ENCODE results near the gene TIGIT. TPM values are rescaled to one million over a fixed set of nuclear protein-coding genes. Genes with fewer than 3 reads are reported as not detected.

TIGIT gene
- not detected in 2 replicates for total RNA-seq (2021)
- not detected for Bru-seq, nascent RNA
- not detected for BruChase-seq, experiment 1, labeled RNA remaining after a 2-hour chase
- BruChase-seq, experiment 2, labeled RNA remaining after a 6-hour chase = not detected
- long read RNA-seq = 0 reads

DNA sequence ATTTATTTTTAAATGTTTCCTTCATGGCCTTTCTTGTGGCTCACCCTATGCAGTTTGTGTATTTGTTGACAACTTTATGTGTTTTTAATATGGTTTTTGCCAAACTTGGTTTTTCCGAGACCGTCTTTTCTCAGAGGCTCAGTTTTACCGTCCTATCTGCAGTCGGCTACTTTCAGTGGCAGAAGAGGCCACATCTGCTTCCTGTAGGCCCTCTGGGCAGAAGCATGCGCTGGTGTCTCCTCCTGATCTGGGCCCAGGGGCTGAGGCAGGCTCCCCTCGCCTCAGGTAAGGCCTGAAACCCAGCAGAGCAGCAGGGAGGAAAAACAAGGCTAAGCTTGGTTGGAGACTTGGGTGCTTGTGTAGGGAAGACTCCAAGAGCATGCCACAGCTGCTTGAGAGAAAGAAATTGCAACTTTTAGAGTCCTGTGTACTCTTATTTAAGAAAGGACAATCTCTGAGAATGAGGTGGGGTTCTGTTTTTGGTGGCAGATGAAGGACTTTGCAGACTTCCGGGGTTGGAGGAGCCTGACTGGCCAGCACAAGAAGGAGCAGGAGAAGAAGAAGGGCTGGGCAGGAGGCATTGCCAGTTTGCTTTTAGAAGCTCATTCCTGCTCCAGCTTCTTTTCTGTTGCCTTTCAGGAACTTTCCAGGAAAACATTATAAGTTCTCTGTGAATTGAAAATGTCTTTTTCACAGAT lies at the start of gene TIGIT:
TSS of gene TIGIT (plus strand) at position 191 of the 698 bp plus-strand sequence. CDS start at position 225, 34 bp downstream.
- Histone ChIP-seq H4K20me1 (ENCODE audit: insufficient read depth) (no peaks in the 10 kb centered on the region), H3F3A (ENCODE audit: insufficient read depth, low read depth) (no peaks in the 10 kb centered on the region), H3K27me3 (ENCODE audit: insufficient read depth, low read depth) (no peaks in the 10 kb centered on the region), H3K79me2 (ENCODE audit: low read depth) (no peaks in the 10 kb centered on the region), H3K27ac (no peak within 1 kb of the TSS), H3K4me2 (no peak within 1 kb of the TSS), H3K36me3 (ENCODE audit: low read depth) (no peaks in the 10 kb centered on the region), H2AFZ (no peak within 1 kb of the TSS), H3K4me3 (no peak within 1 kb of the TSS), H3K9me3 (ENCODE audit: insufficient read depth, low read depth) (no peaks in the 10 kb centered on the region), H3K9me2 (ENCODE audit: insufficient read depth) (no peaks in the 10 kb centered on the region; the same call in 1 of the 2 replicates), H3K4me1 (replicated peaks; ENCODE audit: insufficient read depth) (no peaks in the 10 kb centered on the region)
- POLR2A ChIA-PET (ENCODE audit: unreplicated experiment) = no interaction called here
- intact Hi-C loops (cut with micrococcal nuclease; ENCODE audit: unreplicated experiment) = no loop called here
- TF ChIP-seq, protein P1, sequence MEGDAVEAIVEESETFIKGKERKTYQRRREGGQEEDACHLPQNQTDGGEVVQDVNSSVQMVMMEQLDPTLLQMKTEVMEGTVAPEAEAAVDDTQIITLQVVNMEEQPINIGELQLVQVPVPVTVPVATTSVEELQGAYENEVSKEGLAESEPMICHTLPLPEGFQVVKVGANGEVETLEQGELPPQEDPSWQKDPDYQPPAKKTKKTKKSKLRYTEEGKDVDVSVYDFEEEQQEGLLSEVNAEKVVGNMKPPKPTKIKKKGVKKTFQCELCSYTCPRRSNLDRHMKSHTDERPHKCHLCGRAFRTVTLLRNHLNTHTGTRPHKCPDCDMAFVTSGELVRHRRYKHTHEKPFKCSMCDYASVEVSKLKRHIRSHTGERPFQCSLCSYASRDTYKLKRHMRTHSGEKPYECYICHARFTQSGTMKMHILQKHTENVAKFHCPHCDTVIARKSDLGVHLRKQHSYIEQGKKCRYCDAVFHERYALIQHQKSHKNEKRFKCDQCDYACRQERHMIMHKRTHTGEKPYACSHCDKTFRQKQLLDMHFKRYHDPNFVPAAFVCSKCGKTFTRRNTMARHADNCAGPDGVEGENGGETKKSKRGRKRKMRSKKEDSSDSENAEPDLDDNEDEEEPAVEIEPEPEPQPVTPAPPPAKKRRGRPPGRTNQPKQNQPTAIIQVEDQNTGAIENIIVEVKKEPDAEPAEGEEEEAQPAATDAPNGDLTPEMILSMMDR (conservative IDR thresholded peaks at IDR 0.05) = no peak
- no peak for TF ChIP-seq EZH2 (IDR thresholded peaks at IDR 0.05; ENCODE audit: low read depth)
- no peak for DNase-seq
- CTCF ChIA-PET = no interaction called here
- no TSS peak for BruUV-seq (replicated peaks)

DNA sequence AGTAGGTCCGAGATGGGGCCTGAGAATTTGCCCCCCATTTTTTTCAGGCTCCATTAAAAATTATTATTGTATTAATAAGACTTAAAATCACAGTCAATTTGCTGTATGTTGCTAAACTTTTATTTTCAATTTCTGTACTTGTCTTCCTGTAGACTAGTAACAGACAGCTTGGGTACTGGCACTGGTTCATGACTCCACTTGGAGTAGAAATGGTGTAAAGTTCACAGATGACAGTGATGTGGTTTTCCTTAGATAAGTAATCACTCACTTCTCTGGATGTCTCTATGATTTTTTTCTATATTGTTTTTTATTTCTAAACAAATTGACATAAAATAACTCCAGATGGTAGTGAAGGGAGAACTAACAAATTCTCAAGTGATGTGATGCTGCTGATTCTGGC lies 40.9 kb upstream of the TIGIT start:
- no peaks in the 10 kb centered on the region for H3K79me2 ChIP-seq (ENCODE audit: low read depth)
- H4K20me1 ChIP-seq (ENCODE audit: insufficient read depth) = no peaks in the 10 kb centered on the region
- CTCF ChIA-PET = no interaction called here
- H3K27ac ChIP-seq = no peak overlapping the region
- no peaks in the 10 kb centered on the region for H3K27me3 ChIP-seq (ENCODE audit: insufficient read depth, low read depth)
- BruUV-seq (replicated peaks) = no TSS peak
- H3K36me3 ChIP-seq (ENCODE audit: low read depth) = no peaks in the 10 kb centered on the region
- H3K9me2 ChIP-seq (ENCODE audit: insufficient read depth) = no peaks in the 10 kb centered on the region; the same call in 1 of the 2 replicates
- no peaks in the 10 kb centered on the region for H3K4me1 ChIP-seq (replicated peaks; ENCODE audit: insufficient read depth)
- TF ChIP-seq, protein P1 (conservative IDR thresholded peaks at IDR 0.05) = no peak
- no peak for TF ChIP-seq EZH2 (IDR thresholded peaks at IDR 0.05; ENCODE audit: low read depth)
- H3K9me3 ChIP-seq (ENCODE audit: insufficient read depth, low read depth) = no peaks in the 10 kb centered on the region
- H3K4me2 ChIP-seq = no peak overlapping the region
- POLR2A ChIA-PET (ENCODE audit: unreplicated experiment) = no interaction called here
- no peak overlapping the region for H3K4me3 ChIP-seq
- intact Hi-C loops (cut with micrococcal nuclease; ENCODE audit: unreplicated experiment) = no loop called here
- H3F3A ChIP-seq (ENCODE audit: insufficient read depth, low read depth) = no peaks in the 10 kb centered on the region
- H2AFZ ChIP-seq = no peak overlapping the region
- no peak for DNase-seq

DNA sequence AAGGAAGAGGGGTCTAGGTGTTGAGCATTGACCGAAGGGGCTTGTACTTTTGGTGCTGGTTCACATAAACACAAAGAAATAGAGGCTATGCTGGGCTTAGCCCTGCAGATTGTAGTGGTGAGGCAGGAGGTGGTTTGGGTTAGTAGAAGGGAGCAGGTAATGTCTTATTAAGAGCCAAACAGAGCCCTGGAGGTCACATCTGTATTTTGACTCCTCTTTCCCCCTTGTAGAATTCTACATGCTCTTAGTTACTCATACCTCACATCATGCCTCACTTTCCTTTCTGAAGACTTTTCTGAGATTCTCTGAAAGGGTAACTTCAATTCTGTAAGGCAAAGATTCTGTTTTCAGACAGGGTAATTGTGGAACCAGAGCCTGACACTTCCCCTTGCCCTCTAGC lies 40.3 kb upstream of the TIGIT start:
- no peaks in the 10 kb centered on the region; the same call in 1 of the 2 replicates for H3K9me2 ChIP-seq (ENCODE audit: insufficient read depth)
- H3K79me2 ChIP-seq (ENCODE audit: low read depth) = no peaks in the 10 kb centered on the region
- DNase-seq = no peak
- intact Hi-C loops (cut with micrococcal nuclease; ENCODE audit: unreplicated experiment) = no loop called here
- H2AFZ ChIP-seq = no peak overlapping the region
- no peaks in the 10 kb centered on the region for H4K20me1 ChIP-seq (ENCODE audit: insufficient read depth)
- no peaks in the 10 kb centered on the region for H3F3A ChIP-seq (ENCODE audit: insufficient read depth, low read depth)
- POLR2A ChIA-PET (ENCODE audit: unreplicated experiment) = no interaction called here
- no peaks in the 10 kb centered on the region for H3K36me3 ChIP-seq (ENCODE audit: low read depth)
- H3K4me1 ChIP-seq (replicated peaks; ENCODE audit: insufficient read depth) = no peaks in the 10 kb centered on the region
- CTCF ChIA-PET = no interaction called here
- BruUV-seq (replicated peaks) = no TSS peak
- no peak overlapping the region for H3K4me2 ChIP-seq
- no peak overlapping the region for H3K27ac ChIP-seq
- no peak overlapping the region for H3K4me3 ChIP-seq
- H3K27me3 ChIP-seq (ENCODE audit: insufficient read depth, low read depth) = no peaks in the 10 kb centered on the region
- H3K9me3 ChIP-seq (ENCODE audit: insufficient read depth, low read depth) = no peaks in the 10 kb centered on the region
- TF ChIP-seq, protein P1 (conservative IDR thresholded peaks at IDR 0.05) = no peak
- no peak for TF ChIP-seq EZH2 (IDR thresholded peaks at IDR 0.05; ENCODE audit: low read depth)

All from PC-9 (cell line).